GM23338 (cell line): ENCODE data around the gene LPP. TPM values are rescaled to one million over a fixed set of nuclear protein-coding genes. Genes with fewer than 3 reads are reported as not detected.

Experiments used
- ATAC-seq: fragments of 200-7000 bp; cut with Tn5 transposase; 3 replicates; pipeline ENCODE4 v1.9.1; 2020
- DNase-seq: peaks from one replicate; pipeline ENCODE4 v3.0.0-alpha.2; 2015; ENCODE audit warnings: low spot score
- H2AFZ ChIP-seq: fragments of 200-600 bp; sonication (generic); 2 replicates; pipeline ENCODE4 v1.8.0; 2016; ENCODE audit warnings: antibody characterized with exemption, mild to moderate bottlenecking, moderate library complexity
- H3F3A ChIP-seq: fragments of 200-600 bp; sonication (generic); replicated peaks from 2 replicates; pipeline ENCODE4 v1.8.0; 2017; ENCODE audit warnings: antibody characterized with exemption, mixed run types, low read depth
- H3K27ac ChIP-seq: fragments of 200-600 bp; sonication (generic); 2 replicates; pipeline ENCODE4 v1.6.1; 2016; ENCODE audit warnings: low read depth
- H3K27me3 ChIP-seq: fragments of 200-600 bp; sonication (generic); 2 replicates; pipeline ENCODE4 v1.8.0; 2016; ENCODE audit warnings: mild to moderate bottlenecking, mixed run types, moderate library complexity; ENCODE audit not compliant: insufficient read depth
- H3K36me3 ChIP-seq: fragments of 200-600 bp; sonication (generic); 2 replicates; pipeline ENCODE4 v1.8.0; 2016; ENCODE audit warnings: mild to moderate bottlenecking; ENCODE audit not compliant: insufficient read depth
- H3K4me1 ChIP-seq: fragments of 200-600 bp; sonication (generic); 2 replicates; pipeline ENCODE4 v1.8.0; 2016; ENCODE audit warnings: mild to moderate bottlenecking, moderate library complexity; ENCODE audit not compliant: insufficient read depth
- H3K4me2 ChIP-seq: fragments of 200-600 bp; sonication (generic); 2 replicates; pipeline ENCODE4 v1.7.1; 2017; ENCODE audit warnings: mixed run types
- H3K4me3 ChIP-seq: fragments of 200-600 bp; sonication (generic); 2 replicates; pipeline ENCODE4 v1.6.1; 2016; ENCODE audit warnings: mixed run types
- H3K79me2 ChIP-seq: fragments of 200-600 bp; sonication (generic); replicated peaks from 2 replicates; pipeline ENCODE4 v1.8.0; 2017; ENCODE audit warnings: mild to moderate bottlenecking; ENCODE audit not compliant: insufficient read depth
- H3K9me2 ChIP-seq: fragments of 200-600 bp; sonication (generic); 2 replicates; pipeline ENCODE4 v1.8.0; 2017; ENCODE audit not compliant: insufficient read depth
- H4K20me1 ChIP-seq: fragments of 200-600 bp; sonication (generic); replicated peaks from 2 replicates; pipeline ENCODE4 v1.8.0; 2017; ENCODE audit warnings: mild to moderate bottlenecking; ENCODE audit not compliant: insufficient read depth
- H3K27ac Mint-ChIP-seq: 2 replicates; pipeline ENCODE4 v1.8.0; 2020; ENCODE audit warnings: inconsistent platforms, mild to moderate bottlenecking, moderate library complexity, mixed read lengths
- H3K27me3 Mint-ChIP-seq: 3 replicates; pipeline ENCODE4 v1.8.0; 2022; ENCODE audit warnings: low read depth, mild to moderate bottlenecking, moderate library complexity, mixed read lengths, inconsistent platforms; ENCODE audit not compliant: insufficient read depth, poor library complexity
- H3K36me3 Mint-ChIP-seq: 3 replicates; pipeline ENCODE4 v1.8.0; 2021; ENCODE audit warnings: low read depth, mild to moderate bottlenecking, inconsistent platforms, moderate library complexity, mixed read lengths
- H3K4me1 Mint-ChIP-seq: 3 replicates; pipeline ENCODE4 v1.8.0; 2020; ENCODE audit warnings: mild to moderate bottlenecking, inconsistent platforms, mixed read lengths
- H3K4me3 Mint-ChIP-seq: 3 replicates; pipeline ENCODE4 v1.8.0; 2021; ENCODE audit warnings: moderate library complexity, mild to moderate bottlenecking, inconsistent platforms, mixed read lengths
- H3K9me3 Mint-ChIP-seq: 3 replicates; pipeline ENCODE4 v1.8.0; 2020; ENCODE audit warnings: moderate library complexity, mild to moderate bottlenecking, inconsistent platforms, mixed read lengths
- CTCF ChIP-seq, 2 experiments: fragments of 200-600 bp in 1 of 2; sonication (generic) in 1 of 2; conservative IDR thresholded peaks; 2 replicates each; pipeline versions ENCODE4 v1.5.1 to v1.6.1; 2016 to 2017; ENCODE audit warnings: antibody characterized with exemption in 2 of 2, low read depth in 2 of 2, mild to moderate bottlenecking in 2 of 2, moderate library complexity in 1 of 2
- ETS1 ChIP-seq: IDR thresholded peaks from 2 replicates; pipeline ENCODE4 v1.6.1; 2016; ENCODE audit warnings: antibody characterized with exemption
- EZH2 ChIP-seq: fragments of 200-600 bp; sonication (generic); IDR thresholded peaks from one replicate; pipeline ENCODE4 v1.8.0; 2017; ENCODE audit warnings: antibody characterized with exemption, mild to moderate bottlenecking, low read depth; ENCODE audit not compliant: unreplicated experiment
- JUNB ChIP-seq: IDR thresholded peaks from one replicate; pipeline ENCODE4 v1.6.1; 2016; ENCODE audit warnings: antibody characterized with exemption; ENCODE audit not compliant: unreplicated experiment
- POLR2AphosphoS5 ChIP-seq: IDR thresholded peaks from 2 replicates; pipeline ENCODE4 v1.6.1; 2016; ENCODE audit warnings: antibody characterized with exemption, low read depth
- REST ChIP-seq: IDR thresholded peaks from one replicate; pipeline ENCODE4 v1.6.1; 2018; ENCODE audit warnings: antibody characterized with exemption; ENCODE audit not compliant: unreplicated experiment
- STAT1 ChIP-seq: IDR thresholded peaks from one replicate; pipeline ENCODE4 v1.6.1; 2016; ENCODE audit warnings: antibody characterized with exemption; ENCODE audit not compliant: unreplicated experiment
- ZNF114 ChIP-seq: fragments of 250-450 bp; sonication (Bioruptor Pico); IDR thresholded peaks from 2 replicates; pipeline ENCODE4 v1.5.0; 2020; ENCODE audit warnings: mild to moderate bottlenecking, moderate library complexity
- ZNF462 ChIP-seq: fragments of 250-450 bp; sonication (Bioruptor Pico); IDR thresholded peaks from 2 replicates; pipeline ENCODE4 v1.5.0; 2020; ENCODE audit warnings: mild to moderate bottlenecking, moderate library complexity
- polyA plus RNA-seq: library from polyadenylated mRNA; unstranded; fragments of >200 nt; fragmentation: Nextera tagmentation; extraction: Ambion mirVana; gene quantifications from 2 replicates; pipeline ENCODE4 v1.2.1, GENCODE V29; 2016
- total RNA-seq: library from RNA; depleted of rRNA; stranded (reverse); fragments of >200 nt; shearing (Covaris generic); gene quantifications from 2 replicates; pipeline ENCODE4 v1.2.3, GENCODE V29; 2014

Gene LPP
- total and polyA plus RNA-seq, 2 experiments from 2014 or later: 23.0 to 35.2 TPM

GRCh38 chr3:188337232-188337631, 183.3 kb downstream of the LPP start (continued):
- TF ChIP-seq REST: no peak
- no peak for TF ChIP-seq ZNF114 (CRISPR knock-in tag)
- no peak for TF ChIP-seq JUNB

- Mint-ChIP-seq H3K4me3 (no peak overlapping the region), H3K27ac (no peak overlapping the region), H3K36me3 (no peaks in the 10 kb centered on the region), H3K9me3 (no peaks in the 10 kb centered on the region), H3K4me1 (peaks cover 13% of the 10 kb centered on the region), H3K27me3 (peaks cover 2% of the 10 kb centered on the region)
- ATAC-seq (no peak), DNase-seq (no peak)
- H3K27me3 ChIP-seq: no peaks in the 10 kb centered on the region
- H4K20me1 ChIP-seq: no peaks in the 10 kb centered on the region
- no peaks in the 10 kb centered on the region for H3K36me3 ChIP-seq
- no peak overlapping the region for H3K4me2 ChIP-seq
- H2AFZ ChIP-seq: no peak overlapping the region
- H3F3A ChIP-seq: no peaks in the 10 kb centered on the region
- H3K4me3 ChIP-seq: no peak overlapping the region
- H3K9me2 ChIP-seq: no peaks in the 10 kb centered on the region
- H3K79me2 ChIP-seq: peaks cover 10% of the 10 kb centered on the region; the same call in 1 of the 2 replicates
- no peaks in the 10 kb centered on the region; the same call in 1 of the 2 replicates for H3K4me1 ChIP-seq
- no peak overlapping the region for H3K27ac ChIP-seq
- TF ChIP-seq POLR2AphosphoS5 (no peak), ZNF462 (CRISPR knock-in tag) (no peak), EZH2 (no peak), STAT1 (no peak), CTCF (conservative IDR thresholded peaks at IDR 0.05; ENCODE audit: low read depth in 2 of 2) (no peak), ETS1 (no peak), ZNF114 (CRISPR knock-in tag) (no peak), REST (no peak)
These were observed 184.1 kb downstream of the LPP start for GRCh38 chr3:188338086-188338485.
